CD8-positive, alpha-beta memory T cell (primary cell): ENCODE measurements around the gene RNF126. TPM values are rescaled to one million over a fixed set of nuclear protein-coding genes. Genes with fewer than 3 reads are reported as not detected.

Source experiments
- CTCF ChIA-PET: fragments of 350-600 bp; sonication (Branson Sonifier 250); formaldehyde crosslinking; loops from one replicate; lab custom pipeline; 2021; ENCODE audit warnings: antibody characterized with exemption; lab: Charles Lee
- POLR2A ChIA-PET: fragments of 350-600 bp; sonication (Branson Sonifier 250); formaldehyde crosslinking; loops from one replicate; lab custom pipeline; 2021; ENCODE audit warnings: antibody characterized with exemption; lab: Charles Lee
- DNase-seq, 5 donors: peaks; one replicate each; pipeline versions ENCODE4 v3.0.0 to v3.0.0-alpha.2; 2020 to 2022; ENCODE audit warnings: mixed read lengths in 1 of 5
- H3K27ac ChIP-seq: one replicate; pipeline ENCODE4 v1.7.0; 2013; ENCODE audit warnings: low read depth, mild to moderate bottlenecking, low read length, moderate library complexity
- H3K27me3 ChIP-seq: 2 replicates; pipeline ENCODE4 v1.7.0; 2013; ENCODE audit warnings: low read length, mild to moderate bottlenecking; ENCODE audit not compliant: insufficient read depth, poor library complexity, severe bottlenecking
- H3K36me3 ChIP-seq: 2 replicates; pipeline ENCODE4 v1.7.0; 2013; ENCODE audit warnings: mild to moderate bottlenecking, low read length, moderate library complexity; ENCODE audit not compliant: insufficient read depth
- H3K4me1 ChIP-seq: 2 replicates; pipeline ENCODE4 v1.7.0; 2013; ENCODE audit warnings: mild to moderate bottlenecking, low read length, moderate library complexity; ENCODE audit not compliant: insufficient read depth
- H3K4me3 ChIP-seq: 2 replicates; pipeline ENCODE4 v1.7.0; 2013; ENCODE audit warnings: mild to moderate bottlenecking, low read length
- H3K9me3 ChIP-seq: 2 replicates; pipeline ENCODE4 v1.7.0; 2013; ENCODE audit warnings: mild to moderate bottlenecking, low read length
- H3K27ac Mint-ChIP-seq, 8 donors: one replicate each; pipeline ENCODE4 v1.8.0; 2020 to 2021; ENCODE audit warnings: mixed read lengths in 8 of 8, mild to moderate bottlenecking in 6 of 8, inconsistent platforms in 3 of 8, moderate library complexity in 3 of 8
- H3K27me3 Mint-ChIP-seq, 2 donors: one replicate each; pipeline ENCODE4 v1.8.0; 2020 to 2021; ENCODE audit warnings: mixed read lengths in 2 of 2, mild to moderate bottlenecking in 1 of 2, moderate library complexity in 1 of 2
- H3K36me3 Mint-ChIP-seq, 3 donors: one replicate each; pipeline ENCODE4 v1.8.0; 2020 to 2021; ENCODE audit warnings: mixed read lengths in 3 of 3, inconsistent platforms in 1 of 3, mild to moderate bottlenecking in 1 of 3
- H3K4me1 Mint-ChIP-seq, 3 donors: one replicate each; pipeline ENCODE4 v1.8.0; 2020 to 2021; ENCODE audit warnings: mixed read lengths in 3 of 3, inconsistent platforms in 1 of 3, mild to moderate bottlenecking in 1 of 3
- H3K4me3 Mint-ChIP-seq, 7 donors: one replicate each; pipeline ENCODE4 v1.8.0; 2020 to 2021; ENCODE audit warnings: mixed read lengths in 7 of 7, mild to moderate bottlenecking in 6 of 7, moderate library complexity in 4 of 7, inconsistent platforms in 2 of 7
- H3K9me3 Mint-ChIP-seq, 5 donors: one replicate each; pipeline ENCODE4 v1.8.0; 2020 to 2022; ENCODE audit warnings: mixed read lengths in 5 of 5, mild to moderate bottlenecking in 3 of 5, moderate library complexity in 2 of 5, inconsistent platforms in 1 of 5
- polyA plus RNA-seq: library from polyadenylated mRNA; unstranded; fragments of 300-500 nt; fragmentation: Illumina TruSeq; gene quantifications from one replicate; pipeline ENCODE4 v1.2.3, GENCODE V29; 2021
- total RNA-seq, 2 experiments: library from RNA; stranded (reverse); gene quantifications; one replicate each; pipeline ENCODE4 v1.2.3, GENCODE V29; 2021

The RNF126 gene
- total RNA-seq (10 to 100 TPM; 89.6 to 95.5 TPM), polyA plus RNA-seq (100.0 TPM)

GRCh38 chr19:662962-663681 is at the start of gene RNF126:
Gene RNF126, minus strand, starts transcription at chr19:663214. Its CDS starts 93 bp downstream, at chr19:663121.
- peak; percentile 87 to 94 (median 88) for DNase-seq
- POLR2A ChIA-PET: interaction anchor here (0.7 to 1.0 kb wide), 6 partner anchors 14 to 157 kb away, joined by 3 to 6 read pairs (median 4); partner anchors contain the start of gene CDC34
- Histone ChIP-seq H3K36me3 (no peaks in the 10 kb centered on the region), H3K9me3 (no peaks in the 10 kb centered on the region), H3K27ac (peak within 1 kb of the TSS; percentile 91), H3K4me3 (peak within 1 kb of the TSS; percentile 84), H3K4me1 (peaks cover 39% of the 10 kb centered on the region), H3K27me3 (no peaks in the 10 kb centered on the region)
- peaks cover 0 to 27% (median 0%) of the 10 kb centered on the region in 3 donors for H3K36me3 Mint-ChIP-seq
- CTCF ChIA-PET: interaction anchor here (1.0 to 2.2 kb wide), 4 partner anchors 17 to 77 kb away, joined by 3 to 8 read pairs (median 3); no protein-coding TSS in a partner anchor
- no peaks in the 10 kb centered on the region for H3K9me3 Mint-ChIP-seq
- H3K27me3 Mint-ChIP-seq: peaks cover 0 to 3% of the 10 kb centered on the region in 2 donors
- H3K4me1 Mint-ChIP-seq: peaks cover 19 to 49% (median 26%) of the 10 kb centered on the region in 3 donors
- H3K27ac Mint-ChIP-seq: peak within 1 kb of the TSS; percentile 96 to 100 (median 100)
- H3K4me3 Mint-ChIP-seq: peak within 1 kb of the TSS; percentile 98 to 99 (median 98)

DNA sequence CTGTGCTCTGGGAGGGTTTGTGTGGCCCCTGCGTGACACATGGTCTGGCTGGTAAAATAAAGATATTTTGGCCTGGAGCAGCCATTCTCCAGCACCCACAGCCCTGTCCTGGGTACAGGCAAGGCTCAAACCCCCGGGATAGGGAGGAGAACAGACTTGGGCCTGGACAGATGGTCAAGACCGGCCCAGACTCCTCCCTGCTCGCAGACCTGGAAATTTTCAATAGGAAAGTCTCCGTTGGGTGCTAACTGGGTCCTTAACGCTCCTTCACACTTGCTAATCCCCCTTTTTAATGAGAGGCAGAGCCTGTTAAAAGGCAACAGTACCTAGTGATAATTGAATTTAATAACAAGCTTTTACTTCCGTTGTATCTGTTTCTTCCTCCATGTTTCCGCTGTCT is 48.2 kb upstream of the RNF126 start:
- peaks cover 0 to 2% (median 0%) of the 10 kb centered on the region in 3 donors for H3K36me3 Mint-ChIP-seq
- H3K9me3 Mint-ChIP-seq: peaks cover 2 to 5% (median 4%) of the 10 kb centered on the region in 5 donors
- Histone ChIP-seq H3K36me3 (no peaks in the 10 kb centered on the region), H3K4me3 (no peak overlapping the region), H3K4me1 (no peaks in the 10 kb centered on the region), H3K9me3 (no peaks in the 10 kb centered on the region), H3K27ac (no peak overlapping the region), H3K27me3 (peaks cover 8% of the 10 kb centered on the region)
- H3K4me1 Mint-ChIP-seq: peaks cover 0 to 4% (median 3%) of the 10 kb centered on the region in 3 donors
- peak overlapping the region in 1 of 7 donors; percentile 9 for H3K4me3 Mint-ChIP-seq
- H3K27ac Mint-ChIP-seq: no peak overlapping the region
- CTCF ChIA-PET: no interaction called here
- peaks cover 31 to 41% of the 10 kb centered on the region in 2 donors for H3K27me3 Mint-ChIP-seq
- POLR2A ChIA-PET: no interaction called here
- DNase-seq: no peak

DNA sequence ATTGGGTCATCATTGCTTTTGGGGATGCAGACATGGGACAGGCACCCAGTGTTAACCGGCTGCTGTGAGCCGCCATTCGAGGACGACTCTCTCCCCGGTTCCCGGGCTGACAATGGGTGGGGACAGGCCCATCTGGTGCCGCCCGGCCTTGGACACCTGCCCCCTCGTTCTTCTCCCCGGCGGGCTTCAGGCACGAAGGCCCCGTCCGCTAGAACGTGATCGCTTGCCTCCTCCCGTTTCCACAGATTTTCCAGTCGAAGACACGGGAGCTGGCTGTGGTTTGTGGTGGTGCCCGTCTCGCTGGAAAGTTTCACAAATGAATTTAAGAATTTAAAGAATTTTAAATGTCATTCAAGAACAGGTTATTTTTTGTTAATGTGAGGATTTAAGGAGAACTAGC is 47.8 kb upstream of the RNF126 start:
- Histone ChIP-seq H3K4me3 (no peak overlapping the region), H3K4me1 (no peaks in the 10 kb centered on the region), H3K36me3 (no peaks in the 10 kb centered on the region), H3K27ac (no peak overlapping the region), H3K9me3 (no peaks in the 10 kb centered on the region), H3K27me3 (peaks cover 8% of the 10 kb centered on the region)
- CTCF ChIA-PET: no interaction called here
- Mint-ChIP-seq H3K27ac (no peak overlapping the region), H3K27me3 (peaks cover 31 to 38% of the 10 kb centered on the region in 2 donors), H3K4me1 (peaks cover 0 to 4% (median 3%) of the 10 kb centered on the region in 3 donors), H3K36me3 (peaks cover 0 to 2% (median 0%) of the 10 kb centered on the region in 3 donors), H3K4me3 (no peak overlapping the region), H3K9me3 (peaks cover 1 to 4% (median 3%) of the 10 kb centered on the region in 5 donors)
- no peak for DNase-seq
- POLR2A ChIA-PET: no interaction called here

GRCh38 chr19:709965-710571 is 47.1 kb upstream of the RNF126 start:
- CTCF ChIA-PET: no interaction called here

GRCh38 chr19:709196-709964 is 46.4 kb upstream of the RNF126 start:
- Histone ChIP-seq H3K36me3 (no peaks in the 10 kb centered on the region), H3K27ac (no peak overlapping the region), H3K4me3 (no peak overlapping the region), H3K4me1 (peaks cover 4% of the 10 kb centered on the region), H3K27me3 (peaks cover 8% of the 10 kb centered on the region), H3K9me3 (no peaks in the 10 kb centered on the region)
- H3K27ac Mint-ChIP-seq: no peak overlapping the region
- no peak for DNase-seq
- ChIA-PET POLR2A (no interaction called here), CTCF (no interaction called here)
- H3K9me3 Mint-ChIP-seq: peaks cover 0 to 2% (median 0%) of the 10 kb centered on the region in 5 donors
- H3K27me3 Mint-ChIP-seq: peaks cover 31 to 36% of the 10 kb centered on the region in 2 donors
- H3K4me1 Mint-ChIP-seq: peaks cover 0 to 5% (median 4%) of the 10 kb centered on the region in 3 donors
- H3K36me3 Mint-ChIP-seq: peaks cover 0 to 2% (median 0%) of the 10 kb centered on the region in 3 donors
- H3K4me3 Mint-ChIP-seq: no peak overlapping the region

More at GRCh38 chr19:709965-710571, 47.1 kb upstream of the RNF126 start:
- H3K36me3 Mint-ChIP-seq: peaks cover 0 to 2% (median 0%) of the 10 kb centered on the region in 3 donors
- peaks cover 8% of the 10 kb centered on the region for H3K27me3 ChIP-seq
- H3K27me3 Mint-ChIP-seq: peaks cover 28 to 36% of the 10 kb centered on the region in 2 donors
- POLR2A ChIA-PET: no interaction called here
- H3K9me3 ChIP-seq: no peaks in the 10 kb centered on the region
- DNase-seq: no peak
- H3K4me1 ChIP-seq: no peaks in the 10 kb centered on the region
- H3K9me3 Mint-ChIP-seq: peaks cover 0 to 2% (median 0%) of the 10 kb centered on the region in 5 donors
- no peak overlapping the region for H3K4me3 Mint-ChIP-seq
- H3K27ac ChIP-seq: no peak overlapping the region
- no peaks in the 10 kb centered on the region for H3K36me3 ChIP-seq
- peaks cover 0 to 4% (median 3%) of the 10 kb centered on the region in 3 donors for H3K4me1 Mint-ChIP-seq
- no peak overlapping the region for H3K4me3 ChIP-seq
- no peak overlapping the region for H3K27ac Mint-ChIP-seq

GRCh38 chr19:708154-709143 is 45.4 kb upstream of the RNF126 start, which contains the start of gene PALM:
Gene PALM, plus strand, starts transcription at chr19:708935. Its CDS starts 212 bp downstream, at chr19:709147.
- Mint-ChIP-seq H3K27me3 (peaks cover 31 to 36% of the 10 kb centered on the region in 2 donors), H3K4me1 (peaks cover 0 to 12% (median 6%) of the 10 kb centered on the region in 3 donors), H3K36me3 (peaks cover 0 to 2% (median 0%) of the 10 kb centered on the region in 3 donors), H3K27ac (peak within 1 kb of the TSS in 1 of 8 donors; percentile 63), H3K9me3 (peaks cover 0 to 2% (median 0%) of the 10 kb centered on the region in 5 donors), H3K4me3 (peak within 1 kb of the TSS in 1 of 7 donors; percentile 19)
- no peak for DNase-seq
- H3K36me3 ChIP-seq: no peaks in the 10 kb centered on the region
- H3K27ac ChIP-seq: peak within 1 kb of the TSS; percentile 24
- ChIA-PET POLR2A (no interaction called here), CTCF (no interaction called here)
- H3K4me1 ChIP-seq: peaks cover 7% of the 10 kb centered on the region
- H3K27me3 ChIP-seq: peaks cover 8% of the 10 kb centered on the region
- no peak within 1 kb of the TSS for H3K4me3 ChIP-seq
- no peaks in the 10 kb centered on the region for H3K9me3 ChIP-seq

- no peaks in the 10 kb centered on the region for H3K36me3 ChIP-seq
- H3K4me3 ChIP-seq: peak overlapping the region; percentile 25
- no peak for DNase-seq
- H3K27me3 Mint-ChIP-seq: peaks cover 27 to 32% of the 10 kb centered on the region in 2 donors
- ChIA-PET CTCF (no interaction called here), POLR2A (interaction anchor here (1.4 kb wide), 1 partner anchor 23 kb away, joined by 3 read pairs; no protein-coding TSS in a partner anchor)
- H3K4me3 Mint-ChIP-seq: peak overlapping the region in 1 of 7 donors; percentile 23
- H3K9me3 Mint-ChIP-seq: peaks cover 0 to 8% (median 0%) of the 10 kb centered on the region in 5 donors
- no peaks in the 10 kb centered on the region for H3K36me3 Mint-ChIP-seq
- peaks cover 3 to 20% (median 14%) of the 10 kb centered on the region in 3 donors for H3K4me1 Mint-ChIP-seq
- no peak overlapping the region for H3K27ac Mint-ChIP-seq
- no peaks in the 10 kb centered on the region for H3K9me3 ChIP-seq
- H3K27ac ChIP-seq: no peak overlapping the region
- H3K27me3 ChIP-seq: peaks cover 8% of the 10 kb centered on the region
- H3K4me1 ChIP-seq: peaks cover 7% of the 10 kb centered on the region
Observed at GRCh38 chr19:704447-704741, 41.4 kb upstream of the RNF126 start.
